NAMALWA (cell line): Measurements from ENCODE around the gene CRYGN.

Experiments
- DNase-seq: peaks from one replicate; pipeline ENCODE4 v3.0.0-alpha.2; 2015; ENCODE audit warnings: low spot score

The CRYGN gene, protein sequence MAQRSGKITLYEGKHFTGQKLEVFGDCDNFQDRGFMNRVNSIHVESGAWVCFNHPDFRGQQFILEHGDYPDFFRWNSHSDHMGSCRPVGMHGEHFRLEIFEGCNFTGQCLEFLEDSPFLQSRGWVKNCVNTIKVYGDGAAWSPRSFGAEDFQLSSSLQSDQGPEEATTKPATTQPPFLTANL

GRCh38 chr7:151439855-151440798, at the start of gene CRYGN:
TSS of gene CRYGN (minus strand) at chr7:151440141. CDS start at chr7:151439917, 224 bp downstream.
- DNase-seq = no peak

DNA sequence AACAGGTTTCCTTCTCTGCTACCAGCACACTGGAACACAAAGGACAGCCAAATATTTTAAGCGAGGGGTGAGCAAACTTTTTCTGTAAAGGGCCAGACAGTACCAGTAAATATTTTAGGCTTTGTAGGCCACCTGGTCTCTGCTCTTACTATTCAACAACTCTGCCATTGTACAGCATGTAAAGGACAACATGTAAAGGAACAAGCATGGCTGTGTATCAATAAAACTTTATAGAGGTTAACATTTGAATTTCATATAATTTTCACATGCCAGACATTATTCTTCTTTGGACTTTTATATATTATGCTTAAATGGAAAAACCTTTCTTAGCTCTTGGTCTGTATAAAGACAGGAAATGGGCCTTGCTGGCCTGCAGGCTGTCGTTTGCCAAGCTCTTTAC, 49.6 kb upstream of the CRYGN start:
- DNase-seq = no peak

GRCh38 chr7:151488096-151488495, 48.2 kb upstream of the CRYGN start:
- DNase-seq = no peak

- DNase-seq = no peak
These were observed 47.3 kb upstream of the CRYGN start for GRCh38 chr7:151487228-151487627.

DNA sequence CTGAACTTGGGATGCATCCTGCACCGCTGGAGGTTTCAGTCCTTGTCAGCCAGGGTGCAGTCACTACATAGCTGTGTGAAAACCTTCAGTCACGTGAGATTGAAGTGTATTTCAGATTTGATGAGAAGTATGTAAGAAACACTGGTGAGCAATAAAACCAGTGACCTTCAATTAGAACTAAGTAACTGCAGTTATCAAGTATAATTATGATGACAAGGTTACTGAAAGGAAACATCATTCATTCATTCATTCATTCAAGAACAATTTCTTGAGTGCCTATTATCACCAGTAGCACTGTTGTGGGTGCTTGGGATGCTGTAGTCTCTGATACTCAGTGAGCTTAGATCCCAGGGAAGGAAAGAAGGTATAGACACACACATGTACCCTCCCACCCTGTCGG, 46.1 kb upstream of the CRYGN start:
- no peak for DNase-seq

GRCh38 chr7:151484971-151485707, 45.2 kb upstream of the CRYGN start:
- DNase-seq = no peak

DNA sequence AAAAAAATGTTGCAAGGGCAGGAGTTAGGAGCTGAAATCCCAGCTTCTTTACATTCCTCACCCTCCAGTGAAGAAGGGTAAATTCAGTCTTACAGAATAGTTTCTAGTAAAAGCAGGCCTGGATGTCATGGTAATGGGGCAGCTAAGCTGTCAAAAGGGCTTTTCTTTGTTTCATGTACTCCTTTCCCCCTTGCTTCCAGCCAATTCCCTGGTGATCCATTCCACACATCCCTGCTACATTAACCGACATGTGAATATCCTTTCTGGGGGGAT, 43.7 kb upstream of the CRYGN start:
- no peak for DNase-seq

- DNase-seq = no peak
These were observed 43.2 kb upstream of the CRYGN start for GRCh38 chr7:151482883-151483710.

DNA sequence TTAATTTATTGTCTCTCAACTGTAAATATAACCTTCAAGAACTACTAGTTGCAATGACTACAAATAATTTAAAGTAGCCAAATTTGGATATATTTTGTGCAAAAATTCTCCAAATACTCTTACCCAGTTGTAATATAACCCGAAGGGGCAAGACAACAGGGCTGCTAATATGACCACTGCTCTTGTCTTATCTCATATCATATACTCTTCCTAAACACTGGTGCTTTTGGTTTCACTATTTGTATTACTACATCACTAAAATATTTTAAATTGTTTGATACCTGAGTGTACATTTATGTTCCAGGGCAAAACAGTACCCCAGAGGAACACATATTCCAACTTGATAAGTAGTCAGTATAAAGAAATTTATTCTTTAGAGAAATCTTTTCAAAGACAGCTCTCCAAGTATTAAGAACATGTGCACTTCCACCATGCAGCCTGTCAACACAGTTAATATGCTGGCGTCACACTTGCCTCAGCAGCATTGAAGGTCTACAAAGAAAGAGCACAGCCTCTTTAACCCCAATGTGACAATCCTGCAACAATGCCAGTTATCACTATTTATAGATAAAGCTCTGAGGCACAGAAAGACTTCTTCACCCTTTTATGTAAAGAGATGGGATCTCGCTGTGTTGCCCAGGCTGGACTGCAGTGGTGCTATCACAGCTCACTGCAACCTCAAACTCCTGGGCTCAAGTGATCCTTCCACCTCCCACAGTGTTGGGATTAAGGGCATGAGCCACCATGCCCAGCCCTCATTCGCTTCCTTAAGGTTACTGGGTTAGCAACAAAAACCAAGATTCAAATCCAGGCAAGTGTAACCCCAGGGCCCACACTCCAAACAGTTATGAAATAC, 41.9 kb upstream of the CRYGN start:
- DNase-seq = no peak

GRCh38 chr7:151477867-151478266, 37.9 kb upstream of the CRYGN start:
- no peak for DNase-seq

DNA sequence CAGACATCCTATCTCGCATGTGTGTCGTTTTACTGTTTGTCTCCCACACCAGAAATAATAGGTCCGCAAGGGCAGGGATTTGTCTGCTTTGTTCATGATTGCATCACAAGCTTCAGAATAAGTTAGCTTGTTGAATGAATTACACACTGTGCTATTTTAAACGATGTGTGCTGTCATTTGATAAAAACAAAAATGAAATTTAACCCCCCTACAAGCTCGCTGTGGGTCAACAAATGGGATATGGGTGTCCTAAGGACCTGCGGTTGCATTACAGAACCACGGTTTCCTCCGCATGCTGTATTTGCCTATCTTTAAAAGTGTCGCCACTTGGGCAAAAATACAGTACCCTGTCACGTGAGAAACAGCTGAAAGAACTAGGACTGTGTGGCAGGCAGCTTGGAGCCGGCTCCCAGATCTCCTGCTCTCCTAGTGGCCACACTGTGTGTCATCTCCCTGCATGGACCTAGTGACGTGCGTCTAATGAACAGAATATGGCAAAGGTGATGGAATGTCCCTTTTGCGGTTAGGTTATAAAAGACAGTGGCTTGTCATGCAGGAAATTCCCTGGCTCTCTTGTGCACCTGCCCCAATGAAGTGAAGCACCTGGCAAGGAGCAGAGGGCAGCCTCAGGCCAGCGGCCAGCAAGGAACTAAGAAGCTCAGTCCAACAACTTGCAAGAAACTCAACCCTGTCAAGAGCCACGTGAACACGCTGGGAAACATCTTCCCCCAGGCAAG, 32.9 kb upstream of the CRYGN start:
- DNase-seq = peak; percentile 46

- DNase-seq = no peak
These were observed 30.8 kb upstream of the CRYGN start for GRCh38 chr7:151470711-151471110.

DNA sequence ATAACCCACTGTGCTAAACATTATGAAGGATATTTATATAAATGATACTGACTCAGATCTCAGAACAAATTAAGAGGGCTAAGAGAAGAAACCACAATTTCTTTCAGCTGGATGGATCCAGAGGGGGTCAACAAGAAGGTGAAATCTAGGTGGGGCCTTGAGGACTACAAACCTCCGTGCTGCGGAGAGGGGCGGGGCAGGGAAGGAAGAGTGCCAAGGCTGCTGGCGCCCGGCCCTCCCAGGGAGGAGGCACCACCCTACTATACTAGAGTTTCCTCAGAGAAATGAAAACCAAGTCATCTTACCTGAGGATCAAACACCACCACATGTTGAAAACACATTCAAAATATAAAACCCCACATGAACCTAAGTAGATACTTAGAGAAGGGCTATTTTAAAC, 29.3 kb upstream of the CRYGN start:
- DNase-seq = no peak

DNA sequence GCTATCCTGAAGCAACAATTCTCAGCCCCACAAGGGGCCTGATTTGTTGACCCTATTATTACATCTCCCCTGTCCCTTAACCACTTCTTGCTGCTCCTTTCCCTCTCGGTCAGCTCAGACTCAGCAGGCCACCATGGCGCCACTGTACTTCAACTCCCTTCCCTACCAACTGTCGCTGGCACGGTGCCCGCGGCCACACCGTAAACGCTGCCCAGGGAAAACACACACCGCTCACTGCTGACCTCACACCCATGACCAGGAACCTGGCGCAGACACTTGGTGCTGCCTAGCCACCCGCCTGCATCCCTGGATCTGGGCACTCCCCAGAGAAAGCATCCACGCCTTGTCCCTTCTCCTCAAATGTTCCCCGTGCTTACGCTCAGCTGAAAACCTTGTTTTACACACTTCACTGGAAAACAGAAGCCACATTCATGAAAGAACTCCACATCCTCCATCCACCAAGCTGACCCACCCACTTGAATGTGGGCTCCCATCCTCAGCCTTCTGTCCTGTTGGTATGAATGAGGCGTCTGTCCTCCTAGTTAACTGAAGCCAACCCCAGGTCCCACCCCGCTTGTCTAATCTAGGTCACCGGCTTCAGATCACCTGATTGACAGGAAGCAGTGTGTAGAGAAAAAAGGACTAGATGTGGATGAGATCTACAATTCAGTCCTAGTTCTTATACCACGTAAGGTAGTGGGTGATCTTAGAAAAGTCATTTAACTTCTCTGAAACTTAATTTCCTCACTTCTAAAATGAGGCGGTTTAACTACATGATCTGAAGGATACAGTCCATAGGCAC, 28.5 kb upstream of the CRYGN start:
- DNase-seq = no peak

DNA sequence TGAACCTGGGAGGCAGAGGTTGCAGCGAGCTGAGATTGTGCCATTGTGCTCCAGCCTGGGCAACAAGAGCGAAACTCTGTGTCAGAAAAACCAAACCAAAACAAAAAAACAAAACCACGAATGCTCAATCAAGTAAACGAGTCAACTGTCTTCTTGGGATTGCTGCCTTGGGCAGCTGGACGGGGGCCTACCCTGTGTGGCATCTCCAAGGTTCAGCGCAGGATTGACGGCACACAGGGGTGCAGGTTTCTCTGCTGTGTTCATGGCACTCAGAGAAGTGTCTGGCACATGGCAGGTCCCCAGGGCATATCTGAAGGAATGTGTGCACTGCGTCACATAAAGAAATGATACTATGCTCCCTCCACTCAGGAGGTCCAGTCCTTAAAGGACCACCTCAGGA, 25.2 kb upstream of the CRYGN start:
- DNase-seq = no peak

- DNase-seq = peak; percentile 32
These were observed 22.4 kb upstream of the CRYGN start for GRCh38 chr7:151462306-151462779.

GRCh38 chr7:151461942-151462230, 21.9 kb upstream of the CRYGN start:
- no peak for DNase-seq

DNA sequence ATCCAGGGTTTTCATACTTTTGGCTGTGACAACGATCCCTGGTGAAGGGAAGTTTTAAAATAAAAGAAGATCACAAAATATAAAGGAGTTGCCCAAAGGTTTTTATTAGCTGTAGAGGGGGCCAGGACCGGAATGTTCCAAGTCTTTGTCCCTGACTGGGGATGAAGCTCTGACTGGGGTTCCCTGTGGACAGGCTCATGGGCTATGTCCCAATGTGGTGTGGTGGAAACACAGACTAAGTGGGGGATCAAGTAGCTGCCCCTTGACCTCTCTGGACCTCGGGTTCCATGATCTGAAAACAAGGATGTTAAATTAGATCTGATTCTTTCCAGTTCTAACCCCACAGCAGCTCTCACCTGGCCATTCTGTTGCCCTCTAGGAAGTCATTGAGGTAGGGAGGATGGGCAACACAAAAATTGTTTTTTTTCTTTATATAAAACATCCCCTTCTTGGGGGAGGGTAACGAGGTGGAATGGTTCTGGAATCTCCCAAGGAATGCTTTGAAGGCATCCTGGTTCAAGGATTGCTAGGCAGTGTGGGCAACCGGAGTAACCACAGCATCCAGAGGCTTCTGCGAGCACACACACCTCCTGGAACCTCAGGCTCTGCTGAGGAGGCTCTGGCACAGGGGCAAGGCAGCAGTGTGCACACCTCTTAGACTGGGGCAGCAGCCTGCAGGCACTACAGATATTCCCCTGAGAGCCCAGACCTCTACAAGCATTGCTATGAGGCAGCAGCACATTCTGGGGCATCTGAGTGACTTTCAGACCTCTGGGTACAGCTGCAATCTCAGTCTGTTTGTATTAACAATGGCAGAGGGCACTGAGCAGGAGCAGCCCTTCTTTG, 21.4 kb upstream of the CRYGN start:
- DNase-seq = no peak

GRCh38 chr7:151460474-151460855, 20.5 kb upstream of the CRYGN start:
- no peak for DNase-seq
